Measurements from ENCODE around the gene MRPL9. TPM values are rescaled to one million over a fixed set of nuclear protein-coding genes. Genes with fewer than 3 reads are reported as not detected.

The MRPL9 gene
- total RNA-seq, 2 experiments from 2014 or later, result 152 to 164 TPM

- DNase-seq (no peak), ATAC-seq (ENCODE audit: poor library complexity) (no peak)
- no peaks in the 10 kb centered on the region for H3K27me3 ChIP-seq (ENCODE audit: control insufficient read depth in 1 of 2, insufficient read depth in 2 of 2, low read length in 2 of 2)
- intact Hi-C loops (cut with DNase I, micrococcal nuclease), result no loop called here
- CTCF ChIA-PET, result no interaction called here
- Mint-ChIP-seq H3K27me3 (no peaks in the 10 kb centered on the region), H3K27ac (no peak overlapping the region), H3K4me3 (no peak overlapping the region), H3K36me3 (ENCODE audit: low read depth) (no peaks in the 10 kb centered on the region), H3K4me1 (ENCODE audit: low read depth) (peaks cover 10% of the 10 kb centered on the region), H3K9me3 (no peaks in the 10 kb centered on the region)
- no peak overlapping the region for H3K4me3 ChIP-seq (ENCODE audit: low read length)
- POLR2A ChIA-PET, result interaction anchor here (0.7 kb wide), 1 partner anchor 25 kb away, joined by 3 read pairs; no protein-coding TSS in a partner anchor
- H3K9me3 ChIP-seq (ENCODE audit: control insufficient read depth in 1 of 2, insufficient read depth in 1 of 2, low read length in 2 of 2), result no peaks in the 10 kb centered on the region
- no peak for TF ChIP-seq CTCF (IDR thresholded peaks at IDR 0.05)
- peaks cover 26% of the 10 kb centered on the region for H3K4me1 ChIP-seq (ENCODE audit: insufficient read depth, low read length)
- H3K27ac ChIP-seq (ENCODE audit: low read depth in 1 of 2, low read length in 2 of 2), result no peak overlapping the region
- H3K36me3 ChIP-seq (ENCODE audit: insufficient read depth, low read length), result peaks cover 3% of the 10 kb centered on the region
Measured at GRCh38 chr1:151803915-151804314, 40.6 kb upstream of the MRPL9 start.

GRCh38 chr1:151803164-151803563, 39.9 kb upstream of the MRPL9 start:
- H3K27ac Mint-ChIP-seq, result no peak overlapping the region
- POLR2A ChIA-PET, result interaction anchor here (0.7 kb wide), 1 partner anchor 25 kb away, joined by 3 read pairs; no protein-coding TSS in a partner anchor
- no peak overlapping the region for H3K4me3 Mint-ChIP-seq

GRCh38 chr1:151802372-151802771, 39.1 kb upstream of the MRPL9 start:
- Mint-ChIP-seq H3K27me3 (no peaks in the 10 kb centered on the region), H3K9me3 (no peaks in the 10 kb centered on the region), H3K4me1 (ENCODE audit: low read depth) (peaks cover 10% of the 10 kb centered on the region), H3K36me3 (ENCODE audit: low read depth) (no peaks in the 10 kb centered on the region), H3K27ac (no peak overlapping the region), H3K4me3 (no peak overlapping the region)
- Histone ChIP-seq H3K27ac (ENCODE audit: low read depth in 1 of 2, low read length in 2 of 2) (no peak overlapping the region), H3K4me3 (ENCODE audit: low read length) (no peak overlapping the region), H3K36me3 (ENCODE audit: insufficient read depth, low read length) (peaks cover under 1% of the 10 kb centered on the region), H3K9me3 (ENCODE audit: control insufficient read depth in 1 of 2, insufficient read depth in 1 of 2, low read length in 2 of 2) (no peaks in the 10 kb centered on the region), H3K27me3 (ENCODE audit: control insufficient read depth in 1 of 2, insufficient read depth in 2 of 2, low read length in 2 of 2) (no peaks in the 10 kb centered on the region), H3K4me1 (ENCODE audit: insufficient read depth, low read length) (peaks cover 26% of the 10 kb centered on the region)
- no peak for TF ChIP-seq CTCF (IDR thresholded peaks at IDR 0.05)
- DNase-seq (no peak), ATAC-seq (ENCODE audit: poor library complexity) (no peak)
- POLR2A ChIA-PET, result interaction anchor here (1.3 kb wide), 1 partner anchor 12 kb away, joined by 5 read pairs; the partner anchor contains the start of gene TDRKH
- intact Hi-C loops (cut with DNase I, micrococcal nuclease), result no loop called here
- CTCF ChIA-PET, result no interaction called here

More at GRCh38 chr1:151803164-151803563, 39.9 kb upstream of the MRPL9 start:
- Histone ChIP-seq H3K9me3 (ENCODE audit: control insufficient read depth in 1 of 2, insufficient read depth in 1 of 2, low read length in 2 of 2) (no peaks in the 10 kb centered on the region), H3K4me1 (ENCODE audit: insufficient read depth, low read length) (peaks cover 26% of the 10 kb centered on the region), H3K36me3 (ENCODE audit: insufficient read depth, low read length) (peaks cover 3% of the 10 kb centered on the region), H3K27me3 (ENCODE audit: control insufficient read depth in 1 of 2, insufficient read depth in 2 of 2, low read length in 2 of 2) (no peaks in the 10 kb centered on the region), H3K4me3 (ENCODE audit: low read length) (no peak overlapping the region), H3K27ac (ENCODE audit: low read depth in 1 of 2, low read length in 2 of 2) (no peak overlapping the region)
- TF ChIP-seq CTCF (IDR thresholded peaks at IDR 0.05), result no peak
- DNase-seq (no peak), ATAC-seq (ENCODE audit: poor library complexity) (no peak)
- no peaks in the 10 kb centered on the region for H3K36me3 Mint-ChIP-seq (ENCODE audit: low read depth)
- peaks cover 10% of the 10 kb centered on the region for H3K4me1 Mint-ChIP-seq (ENCODE audit: low read depth)
- CTCF ChIA-PET, result no interaction called here
- no peaks in the 10 kb centered on the region for H3K9me3 Mint-ChIP-seq
- no peaks in the 10 kb centered on the region for H3K27me3 Mint-ChIP-seq
- intact Hi-C loops (cut with DNase I, micrococcal nuclease), result no loop called here
